ENCODE measurements around the gene HDLBP. TPM values are rescaled to one million over a fixed set of nuclear protein-coding genes. Genes with fewer than 3 reads are reported as not detected.
A peak's percentile ranks its signal among the peaks of the same experiment; 100 is the strongest.
"Not testable (repeated sequence)": the region's sequence is repeated elsewhere in the genome, so short reads cannot be mapped to it uniquely, and the experiment has no call there.

The HDLBP gene
- total RNA-seq, 4 donors from 2014 or later = 324 to 412 (median 363) TPM

DNA sequence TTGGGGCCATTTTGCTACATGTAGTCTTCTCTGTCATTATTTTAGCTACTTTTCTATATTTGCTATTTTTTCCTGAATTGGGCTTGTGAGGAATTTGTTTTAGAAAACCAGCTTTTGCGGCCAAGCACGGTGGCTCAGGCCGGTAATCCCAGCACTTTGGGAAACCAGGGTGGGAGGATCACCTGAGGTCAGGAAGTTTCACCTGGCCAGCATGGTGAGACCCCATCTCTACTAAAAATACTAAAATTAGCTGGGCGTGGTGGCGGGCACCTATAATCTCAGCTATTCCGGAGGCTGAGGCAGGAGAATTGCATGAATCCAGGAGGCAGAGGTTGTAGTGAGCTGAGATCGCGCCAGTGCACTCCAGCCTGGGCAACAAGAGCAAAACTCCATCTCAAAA is 4.9 kb upstream of the HDLBP start:
- no peak overlapping the region for H3K27ac ChIP-seq
- peaks cover 0 to 87% (median 43%) of the 10 kb centered on the region in 4 donors for H3K4me1 ChIP-seq

DNA sequence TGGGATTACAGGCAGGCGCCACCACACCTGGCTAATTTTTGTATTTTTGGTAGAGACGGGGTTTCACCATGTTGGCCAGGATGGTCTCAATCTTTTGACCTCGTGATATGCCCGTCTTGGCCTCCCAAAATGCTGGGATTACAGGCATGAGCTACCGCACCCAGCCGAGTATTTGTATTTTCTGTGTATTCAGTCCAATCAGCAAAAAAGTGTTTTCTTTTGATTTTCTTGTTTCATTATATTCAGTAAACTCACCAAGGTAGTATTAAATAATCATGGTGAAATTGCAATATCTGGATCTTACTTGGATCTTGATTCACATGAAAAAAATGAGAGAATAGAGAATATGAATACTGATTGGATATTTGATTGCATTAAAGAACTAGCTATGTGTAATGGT is 3.4 kb upstream of the HDLBP start:
- H3K9me3 ChIP-seq; H3K4me3 ChIP-seq; H3K36me3 ChIP-seq; DNase-seq (ENCODE audit: low spot score in 2 of 2); H3K27me3 ChIP-seq; H3K27ac ChIP-seq: not testable (repeated sequence)
- H3K4me1 ChIP-seq = peaks cover 0 to 80% (median 36%) of the 10 kb centered on the region in 4 donors
- WGBS, 2 donors = 85 to 90% methylated on average over 6 of the region's 6 CpGs

More for the DNA sequence above, 4.9 kb upstream of the HDLBP start:
- H3K4me3 ChIP-seq = no peak overlapping the region
- no peaks in the 10 kb centered on the region for H3K27me3 ChIP-seq
- no peaks in the 10 kb centered on the region for H3K9me3 ChIP-seq
- 88% methylated on average over 8 of the region's 8 CpGs for whole genome bisulfite sequencing, 2 donors
- DNase-seq (ENCODE audit: low spot score in 2 of 2) = no peak
- no peaks in the 10 kb centered on the region for H3K36me3 ChIP-seq
- TF ChIP-seq EP300 (IDR thresholded peaks at IDR 0.05) = no peak
- no peak for TF ChIP-seq POLR2A (IDR thresholded peaks at IDR 0.05)
- TF ChIP-seq, protein P1, sequence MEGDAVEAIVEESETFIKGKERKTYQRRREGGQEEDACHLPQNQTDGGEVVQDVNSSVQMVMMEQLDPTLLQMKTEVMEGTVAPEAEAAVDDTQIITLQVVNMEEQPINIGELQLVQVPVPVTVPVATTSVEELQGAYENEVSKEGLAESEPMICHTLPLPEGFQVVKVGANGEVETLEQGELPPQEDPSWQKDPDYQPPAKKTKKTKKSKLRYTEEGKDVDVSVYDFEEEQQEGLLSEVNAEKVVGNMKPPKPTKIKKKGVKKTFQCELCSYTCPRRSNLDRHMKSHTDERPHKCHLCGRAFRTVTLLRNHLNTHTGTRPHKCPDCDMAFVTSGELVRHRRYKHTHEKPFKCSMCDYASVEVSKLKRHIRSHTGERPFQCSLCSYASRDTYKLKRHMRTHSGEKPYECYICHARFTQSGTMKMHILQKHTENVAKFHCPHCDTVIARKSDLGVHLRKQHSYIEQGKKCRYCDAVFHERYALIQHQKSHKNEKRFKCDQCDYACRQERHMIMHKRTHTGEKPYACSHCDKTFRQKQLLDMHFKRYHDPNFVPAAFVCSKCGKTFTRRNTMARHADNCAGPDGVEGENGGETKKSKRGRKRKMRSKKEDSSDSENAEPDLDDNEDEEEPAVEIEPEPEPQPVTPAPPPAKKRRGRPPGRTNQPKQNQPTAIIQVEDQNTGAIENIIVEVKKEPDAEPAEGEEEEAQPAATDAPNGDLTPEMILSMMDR (IDR thresholded peaks at IDR 0.05) = no peak

DNA sequence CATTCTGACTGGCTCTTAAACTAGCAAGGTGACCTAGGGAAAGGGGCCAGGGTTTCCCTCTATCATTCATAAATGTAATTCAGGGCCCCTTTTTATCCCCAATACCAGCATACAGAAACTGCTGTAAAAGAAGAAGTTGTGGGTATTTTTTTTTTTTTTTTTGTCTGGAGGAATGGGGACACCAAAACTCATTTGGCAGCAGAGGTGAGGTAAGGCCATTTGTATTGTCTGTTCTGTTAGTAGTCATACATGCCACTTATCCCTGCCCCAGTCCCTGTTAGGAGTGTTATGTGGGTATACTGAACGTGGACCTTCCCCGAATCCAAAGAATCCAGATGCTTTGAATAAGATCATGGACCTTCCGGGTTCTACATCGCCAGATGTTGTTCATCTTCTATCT is 1.9 kb upstream of the HDLBP start:
- no peak for DNase-seq (ENCODE audit: low spot score in 2 of 2)
- peak overlapping the region in 2 of 4 donors; percentile 79 to 82 for H3K4me3 ChIP-seq
- 39 to 50% methylated on average over 4 of the region's 4 CpGs for WGBS, 2 donors
- H3K9me3 ChIP-seq = no peaks in the 10 kb centered on the region
- H3K27me3 ChIP-seq = no peaks in the 10 kb centered on the region
- H3K36me3 ChIP-seq = no peaks in the 10 kb centered on the region
- TF ChIP-seq POLR2A (IDR thresholded peaks at IDR 0.05) = no peak
- TF ChIP-seq, protein P1 (IDR thresholded peaks at IDR 0.05) = no peak
- peaks cover 0 to 80% (median 40%) of the 10 kb centered on the region in 4 donors for H3K4me1 ChIP-seq
- peak overlapping the region in 2 of 4 donors; percentile 95 to 96 for H3K27ac ChIP-seq

DNA sequence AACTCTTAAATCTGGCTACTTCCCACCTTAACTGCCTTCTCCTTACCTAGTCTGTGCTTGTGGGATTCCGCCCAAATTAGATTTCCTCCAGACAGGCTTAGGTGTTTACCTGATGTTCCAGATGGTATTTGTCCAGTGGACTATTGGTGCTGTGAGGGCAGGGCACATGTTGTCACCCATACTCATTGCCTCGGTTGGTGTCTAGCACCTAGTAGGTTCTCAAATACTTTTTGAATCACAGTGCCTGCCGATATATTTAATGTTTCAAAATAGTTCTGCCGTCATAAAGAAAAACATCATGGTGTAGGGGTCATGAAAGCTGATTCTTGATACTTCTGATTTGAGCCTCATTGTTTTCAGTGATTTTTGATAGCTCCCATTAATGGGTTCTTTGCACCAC is 1.4 kb upstream of the HDLBP start:
- WGBS, 2 donors = 4 to 7% methylated on average over 4 of the region's 4 CpGs
- H3K27me3 ChIP-seq = no peaks in the 10 kb centered on the region
- peak overlapping the region; percentile 94 to 98 (median 96) for H3K27ac ChIP-seq
- H3K36me3 ChIP-seq = no peaks in the 10 kb centered on the region
- TF ChIP-seq POLR2A (IDR thresholded peaks at IDR 0.05) (no peak), EP300 (IDR thresholded peaks at IDR 0.05) (no peak)
- TF ChIP-seq, protein P1 (IDR thresholded peaks at IDR 0.05) = no peak
- no peaks in the 10 kb centered on the region for H3K9me3 ChIP-seq
- DNase-seq (ENCODE audit: low spot score in 2 of 2) = no peak
- peak overlapping the region; percentile 71 to 91 (median 80) for H3K4me3 ChIP-seq
- peaks cover 0 to 80% (median 38%) of the 10 kb centered on the region in 4 donors for H3K4me1 ChIP-seq

DNA sequence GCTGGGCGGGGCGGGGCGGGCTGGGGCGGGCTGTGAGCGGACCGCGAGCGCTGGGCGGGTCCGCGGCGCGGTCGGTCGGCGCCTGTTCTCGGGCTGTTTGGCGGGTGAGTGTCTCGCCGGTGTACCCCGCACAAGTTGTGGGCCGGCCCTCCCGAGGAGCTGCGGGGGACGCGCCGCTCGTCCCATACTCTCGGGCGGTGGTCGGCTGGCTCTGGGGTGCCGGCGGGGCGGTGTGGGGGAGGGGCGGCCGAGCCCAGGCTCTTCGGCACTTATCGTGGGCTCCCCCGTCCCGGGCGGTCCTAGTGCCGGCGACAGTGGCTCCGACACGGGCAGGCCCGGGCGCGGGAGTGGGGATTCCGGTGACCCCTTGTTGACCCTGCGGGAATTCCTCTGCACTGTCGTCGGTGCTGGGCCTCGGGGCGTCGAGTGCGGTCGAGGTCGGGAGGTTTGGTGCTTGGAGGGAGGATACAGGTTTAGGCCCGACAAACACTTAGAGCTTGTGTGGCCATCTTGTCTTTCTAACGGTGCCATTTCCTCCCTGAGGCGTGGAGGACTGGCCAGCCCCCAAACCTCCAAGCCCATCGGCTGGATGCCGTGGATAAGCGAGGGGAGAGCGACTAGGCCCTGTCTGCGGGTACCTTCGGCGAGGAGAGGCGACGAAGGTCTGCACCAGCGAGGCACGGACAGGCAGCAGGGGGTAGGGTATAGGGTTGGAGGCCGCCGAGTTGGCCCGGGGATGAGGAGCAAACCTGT is 583 bp upstream of the HDLBP start, which contains the start of gene SEPTIN2:
SEPTIN2 (plus strand) TSS at position 47 of the 753 bp plus-strand sequence. CDS start 8,308 bp downstream, outside the sequence.
- Histone ChIP-seq H3K4me1 (peaks cover 0 to 74% (median 38%) of the 10 kb centered on the region in 4 donors), H3K27me3 (no peaks in the 10 kb centered on the region), H3K27ac (peak within 1 kb of the TSS; percentile 94 to 99 (median 96)), H3K9me3 (no peaks in the 10 kb centered on the region), H3K4me3 (peak within 1 kb of the TSS; percentile 71 to 91 (median 80)), H3K36me3 (no peaks in the 10 kb centered on the region)
- peak in 1 of 2 donors; percentile 63 for DNase-seq (ENCODE audit: low spot score in 2 of 2)
- 0 to 1% methylated on average over 36 to 57 of the region's 75 CpGs for WGBS, 2 donors
- TF ChIP-seq EP300 (IDR thresholded peaks at IDR 0.05) (peak in 1 of 2 donors; percentile 72), POLR2A (IDR thresholded peaks at IDR 0.05) (peak; percentile 35 to 92)
- TF ChIP-seq, protein P1 (IDR thresholded peaks at IDR 0.05) = no peak

Measured in tibial nerve (tissue), 4 donors.